CMK (cell line): ENCODE data around the gene NTRK2.

Experiments used
- DNase-seq: peaks from one replicate; pipeline ENCODE4 v3.0.0-alpha.2; 2010; ENCODE audit warnings: low read depth

The NTRK2 gene

GRCh38 chr9:84669288-84670137 lies at the start of gene NTRK2:
Gene NTRK2, plus strand, starts transcription at chr9:84669729. Its CDS starts 1,020 bp downstream, at chr9:84670749.
- no peak for DNase-seq

DNA sequence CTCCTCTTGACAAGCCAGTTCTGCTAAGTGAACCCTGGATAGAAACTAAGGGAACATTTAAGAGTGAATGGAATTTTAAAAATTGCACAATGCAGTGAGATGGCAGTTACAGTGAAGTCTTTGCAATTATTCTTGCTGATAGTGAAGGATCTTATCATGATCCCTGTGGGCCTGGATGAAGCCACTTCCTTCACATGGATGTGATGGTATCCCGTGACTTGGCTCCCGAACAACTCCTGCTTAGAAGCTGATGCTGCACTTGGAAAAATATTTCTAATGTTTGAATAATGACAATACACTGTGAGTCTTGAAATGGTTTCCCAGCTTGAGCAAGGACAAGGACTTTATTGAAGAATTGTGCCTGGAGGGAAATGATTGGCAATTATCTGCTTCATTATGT lies 49.2 kb upstream of the NTRK2 start:
- no peak for DNase-seq

DNA sequence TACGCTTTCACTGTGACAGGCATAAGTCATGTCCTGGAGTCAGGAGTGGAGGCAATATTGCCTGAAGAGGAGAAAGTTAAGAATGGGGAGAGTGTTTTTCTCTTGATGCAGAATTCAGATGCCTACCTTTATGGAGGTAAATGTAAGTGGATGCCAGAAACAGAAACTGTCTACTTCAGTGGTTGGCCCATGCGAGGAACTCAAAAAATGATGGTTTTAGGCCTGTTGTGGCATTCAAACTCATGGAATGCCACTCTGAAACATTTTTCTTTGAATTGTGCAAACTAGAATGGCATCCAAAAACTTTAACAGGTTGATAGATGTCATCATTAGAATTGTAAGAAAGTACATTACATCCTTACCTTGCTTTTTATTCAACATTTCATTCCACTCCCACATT lies 47.7 kb upstream of the NTRK2 start:
- no peak for DNase-seq

DNA sequence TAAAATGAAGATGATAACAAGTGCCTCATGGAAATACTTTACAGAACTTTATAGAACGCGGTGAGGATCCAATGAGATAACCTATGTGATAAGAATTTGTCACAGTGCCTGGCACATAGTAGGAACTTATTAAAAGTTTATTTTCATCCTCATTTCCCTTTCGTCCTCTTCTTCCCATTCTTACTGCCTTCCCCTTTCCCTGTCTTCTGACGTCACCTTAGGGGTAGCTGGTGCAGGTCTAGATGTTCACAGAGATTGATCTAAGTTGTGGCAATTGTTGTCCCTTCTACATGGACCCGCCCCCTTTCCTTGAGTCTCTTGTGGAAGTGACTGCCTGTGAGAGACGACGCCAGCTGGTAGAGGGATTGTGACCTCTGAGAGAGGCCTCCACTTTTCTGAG lies 46.5 kb upstream of the NTRK2 start:
- no peak for DNase-seq

DNA sequence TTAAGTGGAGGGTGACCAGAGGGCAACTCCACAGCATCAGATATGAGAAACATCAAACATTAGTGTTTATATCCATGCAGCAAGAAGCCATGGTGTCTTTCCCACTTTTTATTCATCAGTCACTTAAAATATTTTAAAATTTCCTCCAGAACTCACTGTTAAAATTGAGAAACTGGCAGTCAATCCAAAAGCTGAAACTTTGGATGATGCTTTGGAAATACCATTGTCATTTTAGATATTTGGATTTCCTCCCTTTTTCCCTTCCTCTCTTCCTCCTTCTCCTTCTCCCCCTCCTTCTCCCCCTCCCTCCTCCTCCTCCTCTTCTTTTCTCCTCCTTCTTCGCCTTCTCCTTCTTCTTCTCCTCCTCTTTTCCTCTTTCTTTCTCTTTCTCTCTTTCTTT lies 33.1 kb upstream of the NTRK2 start:
- no peak for DNase-seq

- DNase-seq, result no peak
These were observed 26.9 kb upstream of the NTRK2 start for GRCh38 chr9:84642553-84643141.

DNA sequence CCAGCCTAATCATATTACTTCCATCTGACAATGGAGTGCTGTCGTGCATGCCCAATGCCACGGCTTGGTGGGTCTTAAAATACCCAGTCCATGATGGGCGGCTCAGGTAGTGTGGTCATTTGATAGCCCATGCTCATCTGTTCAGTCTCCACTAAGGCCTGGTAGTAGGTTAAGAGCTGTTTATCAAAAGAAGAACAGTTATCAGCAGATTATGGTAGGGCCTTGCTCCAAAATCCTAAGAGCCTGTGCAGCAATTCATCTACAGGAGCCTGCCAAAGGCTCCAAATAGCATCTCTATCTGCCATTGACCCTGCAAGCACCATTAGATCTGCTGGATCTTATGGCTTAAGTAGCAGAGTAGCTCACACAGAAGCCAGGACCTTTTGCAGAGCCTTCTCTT lies 21.8 kb upstream of the NTRK2 start:
- no peak for DNase-seq

DNA sequence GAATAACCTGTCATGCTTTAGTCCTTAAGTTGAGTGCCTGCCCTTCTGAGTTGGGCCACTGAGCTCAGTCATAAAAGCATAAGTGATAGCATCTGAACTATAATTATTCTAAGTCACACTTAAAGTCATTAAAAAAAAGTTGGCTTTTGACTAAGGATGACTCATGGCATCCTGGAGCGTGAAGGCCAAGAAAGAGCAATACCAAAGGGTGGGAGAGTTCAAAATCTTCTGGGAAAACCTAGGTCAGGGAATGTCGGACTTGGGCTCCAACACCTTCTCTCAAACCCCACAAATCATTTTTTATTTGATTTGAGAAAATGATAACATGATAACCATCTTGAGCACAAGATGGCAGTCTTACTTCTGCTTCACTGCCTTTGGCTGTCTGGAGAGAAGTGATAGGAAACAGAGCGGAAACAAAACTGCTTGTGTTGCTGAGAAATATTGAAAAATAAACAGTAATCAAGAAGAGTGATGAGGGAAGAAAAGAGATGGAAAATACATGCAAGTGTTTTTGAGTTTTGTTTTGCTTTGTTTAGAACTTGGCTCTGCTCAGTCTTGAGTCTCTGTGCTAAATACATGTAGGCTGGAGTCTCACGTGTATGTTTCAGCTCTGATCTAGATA lies 16.9 kb upstream of the NTRK2 start:
- DNase-seq, result no peak

- no peak for DNase-seq
These were observed 14.1 kb upstream of the NTRK2 start for GRCh38 chr9:84655447-84655846.

- no peak for DNase-seq
These were observed 10.2 kb upstream of the NTRK2 start for GRCh38 chr9:84659313-84659712.

- no peak for DNase-seq
These were observed 9.8 kb upstream of the NTRK2 start for GRCh38 chr9:84659773-84660172.

DNA sequence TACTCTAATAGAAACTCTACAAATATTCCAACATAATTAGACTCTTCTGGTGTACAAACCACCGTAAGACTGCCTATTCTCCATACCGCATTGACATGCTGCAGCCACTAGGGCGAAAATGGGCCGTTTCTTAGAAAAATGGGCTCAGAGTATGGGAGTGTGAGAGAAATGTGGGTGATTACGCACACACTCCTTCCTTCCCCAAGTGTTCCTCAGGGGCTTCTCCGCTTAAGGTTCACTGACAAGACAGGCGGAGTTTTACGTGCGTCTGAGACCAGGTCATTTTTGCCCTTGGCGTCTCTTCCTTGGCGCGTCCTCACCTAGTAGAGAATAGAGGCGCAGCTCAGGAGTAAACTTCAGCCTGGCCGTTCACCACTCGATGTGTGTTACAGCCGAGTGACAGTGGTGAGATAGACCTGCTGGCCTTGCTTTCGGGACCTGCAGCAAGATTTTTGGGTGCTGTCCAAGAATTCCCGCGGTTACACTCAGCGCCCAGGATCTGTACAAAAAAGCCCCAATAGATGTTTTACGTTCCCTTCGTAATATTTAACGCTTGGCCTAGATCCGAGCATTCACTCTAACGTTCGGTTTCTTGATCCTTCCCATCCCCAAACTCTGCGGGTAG lies 1.8 kb upstream of the NTRK2 start:
- DNase-seq, result no peak

DNA sequence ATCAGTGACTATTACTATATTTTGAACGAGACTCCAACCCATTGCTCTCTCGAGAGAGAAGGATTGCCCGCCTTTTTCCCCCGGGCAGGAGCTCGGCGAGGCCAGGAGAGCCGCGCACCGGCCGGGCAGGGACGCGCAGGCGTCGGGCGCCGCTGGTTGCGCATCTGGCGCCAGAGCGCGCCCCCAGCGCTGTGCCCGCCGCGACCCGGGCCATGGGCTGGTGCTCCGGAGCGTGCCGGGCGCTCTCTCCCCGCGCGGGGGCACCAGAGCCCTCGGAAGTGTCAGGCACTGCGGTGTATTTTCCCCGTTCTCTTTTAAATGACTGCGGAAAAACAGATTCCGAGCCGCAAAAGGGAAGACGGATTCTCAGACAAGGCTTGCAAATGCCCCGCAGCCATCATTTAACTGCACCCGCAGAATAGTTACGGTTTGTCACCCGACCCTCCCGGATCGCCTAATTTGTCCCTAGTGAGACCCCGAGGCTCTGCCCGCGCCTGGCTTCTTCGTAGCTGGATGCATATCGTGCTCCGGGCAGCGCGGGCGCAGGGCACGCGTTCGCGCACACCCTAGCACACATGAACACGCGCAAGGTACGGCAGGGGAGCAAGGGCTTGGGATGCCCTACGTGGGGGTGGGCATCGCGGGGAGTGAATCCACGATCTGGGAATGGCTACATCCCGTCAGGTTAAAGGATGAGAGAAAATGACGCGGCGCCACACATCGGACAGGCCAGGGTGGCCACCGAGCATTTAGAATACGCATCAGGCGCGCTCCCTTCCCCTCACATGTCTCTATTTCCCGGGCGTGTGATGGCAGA lies 1.1 kb upstream of the NTRK2 start:
- DNase-seq, result no peak

GRCh38 chr9:84669013-84669287 lies 579 bp upstream of the NTRK2 start:
- no peak for DNase-seq

GRCh38 chr9:84670138-84671041 lies 861 bp downstream of the NTRK2 start:
- DNase-seq, result no peak

- no peak for DNase-seq
These were observed 2.3 kb downstream of the NTRK2 start for GRCh38 chr9:84671586-84672521.

DNA sequence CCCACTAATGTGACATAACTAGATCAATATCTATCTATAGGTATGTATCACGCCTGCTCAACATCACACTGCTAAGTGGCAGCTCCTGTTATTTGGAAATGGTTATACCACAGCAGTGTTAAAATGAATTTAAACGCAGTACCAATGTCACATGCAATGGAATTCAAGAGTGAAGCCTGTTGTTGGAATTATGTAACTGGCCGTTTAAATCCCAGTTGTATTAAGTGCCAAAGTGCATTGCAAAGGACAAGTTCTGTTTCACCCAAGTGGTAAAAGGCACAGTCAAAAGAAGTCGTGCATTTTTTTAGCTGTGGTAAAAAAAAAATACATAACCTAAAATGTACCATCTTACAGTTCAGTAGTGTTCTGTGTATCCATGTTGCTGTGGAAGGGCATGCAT lies 4.3 kb downstream of the NTRK2 start:
- no peak for DNase-seq

- no peak for DNase-seq
These were observed 7.6 kb downstream of the NTRK2 start for GRCh38 chr9:84677080-84677479.

DNA sequence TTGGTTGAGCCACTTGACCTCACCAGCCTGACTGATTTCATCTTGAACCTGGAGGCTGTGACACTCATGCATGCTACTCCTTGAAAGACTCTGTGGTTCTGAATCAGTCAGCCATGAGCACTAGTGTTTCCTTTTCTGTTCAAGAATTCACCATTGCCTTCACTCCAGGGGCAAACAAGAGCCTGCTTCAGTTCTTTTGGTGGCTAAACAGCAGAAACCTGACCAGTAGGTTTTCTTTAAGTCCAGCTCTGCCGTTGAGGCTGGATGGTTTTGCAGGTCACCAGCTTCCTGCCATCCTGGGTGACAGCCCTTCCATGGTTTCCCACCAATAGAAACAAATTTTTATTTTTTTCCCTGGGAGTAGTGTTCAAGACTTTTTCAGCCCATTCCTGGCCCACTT lies 10.0 kb downstream of the NTRK2 start:
- no peak for DNase-seq
